GM12878 (cell line): ENCODE measurements around the gene FAM20B. TPM values are rescaled to one million over a fixed set of nuclear protein-coding genes. Genes with fewer than 3 reads are reported as not detected.

ENCODE experiments used
- ATAC-seq: fragments of 200-7000 bp; cut with Tn5 transposase; 3 replicates; pipeline ENCODE4 v1.9.1; 2020; ENCODE audit warnings: mild to moderate bottlenecking, moderate library complexity
- BruUV-seq: library from RNA; stranded (reverse); fragments of 400-500 nt; replicated peaks from 2 replicates; lab custom pipeline; 2021; lab: Mats Ljungman, UMichigan
- CTCF ChIA-PET: fragments of 300-600 bp; sonication (Branson Sonifier 250); formaldehyde crosslinking; extraction: SDS; loops from one replicate; lab custom pipeline; 2021; ENCODE audit warnings: inconsistent platforms; lab: Yijun Ruan, JAX
- POLR2A ChIA-PET: fragments of 350-600 bp; formaldehyde crosslinking; extraction: SDS; loops from one replicate; lab custom pipeline; 2021; ENCODE audit warnings: inconsistent platforms; lab: Charles Lee
- RAD21 ChIA-PET: fragments of 300-600 bp; sonication (Branson Sonifier 250); formaldehyde crosslinking; loops from one replicate; lab custom pipeline; 2023; ENCODE audit warnings: antibody characterized with exemption; ENCODE audit not compliant: unreplicated experiment; lab: Charles Lee
- SMC1A ChIA-PET: fragments of 300-600 bp; sonication (Branson Sonifier 250); formaldehyde crosslinking; loops from one replicate; lab custom pipeline; 2023; ENCODE audit not compliant: unreplicated experiment, uncharacterized antibody; lab: Charles Lee
- DNase-seq: peaks from one replicate; pipeline ENCODE4 v3.0.0-alpha.2; 2011; ENCODE audit warnings: low read depth, low spot score
- FAIRE-seq: peaks from 3 replicates; lab custom pipeline; 2011; peaks lifted over from hg19 to GRCh38; lab: Jason Lieb, UNC
- H2AFZ ChIP-seq: 2 replicates; pipeline ENCODE4 v1.6.0; 2011; ENCODE audit warnings: low read depth, low read length, control low read depth; ENCODE audit not compliant: control insufficient read depth
- H3K27ac ChIP-seq: 2 replicates; pipeline ENCODE4 v1.5.1; 2011; ENCODE audit warnings: control low read depth; ENCODE audit not compliant: control insufficient read depth, insufficient read depth
- H3K27me3 ChIP-seq, 2 experiments: replicated peaks in 1 of 2; 2 replicates each; pipeline versions ENCODE4 v1.6.0 to v1.6.1; 2011; ENCODE audit warnings: low read length in 1 of 2; ENCODE audit not compliant: control insufficient read depth in 2 of 2, insufficient read depth in 2 of 2
- H3K36me3 ChIP-seq, 2 experiments: 2 replicates each; pipeline ENCODE4 v1.5.1; 2011; ENCODE audit warnings: low read length in 1 of 2; ENCODE audit not compliant: control insufficient read depth in 2 of 2, insufficient read depth in 2 of 2
- H3K4me1 ChIP-seq: 2 replicates; pipeline ENCODE4 v1.6.1; 2011; ENCODE audit warnings: mild to moderate bottlenecking, low read length, moderate library complexity, mixed read lengths; ENCODE audit not compliant: control insufficient read depth, insufficient read depth
- H3K4me2 ChIP-seq: 2 replicates; pipeline ENCODE4 v1.6.0; 2011; ENCODE audit warnings: control low read depth; ENCODE audit not compliant: control insufficient read depth, insufficient read depth
- H3K4me3 ChIP-seq: fragments of 200-600 bp; sonication (generic); 2 replicates; pipeline ENCODE4 v1.5.1; 2016
- H3K79me2 ChIP-seq: 2 replicates; pipeline ENCODE4 v1.6.0; 2011; ENCODE audit warnings: low read length; ENCODE audit not compliant: control insufficient read depth, insufficient read depth
- H3K9ac ChIP-seq: 2 replicates; pipeline ENCODE4 v1.8.0; 2011; ENCODE audit warnings: low read length, control low read depth, mixed read lengths; ENCODE audit not compliant: control insufficient read depth, insufficient read depth
- H3K9me3 ChIP-seq: replicated peaks from 3 replicates; pipeline ENCODE4 v1.5.1; 2011; ENCODE audit warnings: mild to moderate bottlenecking, low read length; ENCODE audit not compliant: control insufficient read depth, insufficient read depth
- H4K20me1 ChIP-seq: 2 replicates; pipeline ENCODE4 v1.6.0; 2011; ENCODE audit not compliant: control insufficient read depth, insufficient read depth
- BCL11A ChIP-seq: IDR thresholded peaks from 2 replicates; pipeline ENCODE4 v1.6.1; 2011; ENCODE audit warnings: low read depth, low read length
- CEBPB ChIP-seq, 2 experiments: fragments of 150-350 bp in 1 of 2; IDR thresholded peaks; 2 replicates each; pipeline ENCODE4 v1.6.1; 2012 to 2014; ENCODE audit warnings: low read depth in 2 of 2, low read length in 2 of 2, borderline replicate concordance in 1 of 2, inconsistent platforms in 1 of 2
- CHD4 ChIP-seq: fragments of 200-600 bp; sonication (generic); IDR thresholded peaks from 2 replicates; pipeline ENCODE4 v1.6.1; 2016; ENCODE audit warnings: mild to moderate bottlenecking
- EP300 ChIP-seq, 2 experiments: fragments of 150-350 bp in 1 of 2; IDR thresholded peaks; 2 replicates each; pipeline ENCODE4 v1.6.1; 2011 to 2012; ENCODE audit warnings: low read depth in 2 of 2, low read length in 2 of 2, borderline replicate concordance in 1 of 2, improper control_type of control experiment in 1 of 2, inconsistent platforms in 1 of 2; ENCODE audit not compliant: control insufficient read depth in 1 of 2
- IKZF1 ChIP-seq: fragments of 450-650 bp; conservative IDR thresholded peaks from 2 replicates; pipeline ENCODE4 v1.6.1; 2017; ENCODE audit warnings: antibody characterized with exemption, mild to moderate bottlenecking
- IRF4 ChIP-seq: IDR thresholded peaks from 2 replicates; pipeline ENCODE4 v1.6.1; 2011; ENCODE audit warnings: low read depth, low read length
- KDM1A ChIP-seq: fragments of 200-600 bp; sonication (generic); IDR thresholded peaks from 2 replicates; pipeline ENCODE4 v1.6.1; 2016; ENCODE audit warnings: borderline replicate concordance
- LARP7 ChIP-seq: fragments of 450-650 bp; IDR thresholded peaks from 2 replicates; pipeline ENCODE4 v1.6.1; 2017; ENCODE audit warnings: mild to moderate bottlenecking
- MTA2 ChIP-seq: fragments of 450-650 bp; IDR thresholded peaks from 2 replicates; pipeline ENCODE4 v1.6.1; 2016; ENCODE audit warnings: low read depth, mild to moderate bottlenecking, moderate library complexity
- MXI1 ChIP-seq: fragments of 150-350 bp; IDR thresholded peaks from 2 replicates; pipeline ENCODE4 v1.6.1; 2011; ENCODE audit warnings: low read depth, mild to moderate bottlenecking, inconsistent platforms, low read length, improper control_type of control experiment
- MYC ChIP-seq: IDR thresholded peaks from 2 replicates; pipeline ENCODE4 v1.6.1; 2011; ENCODE audit warnings: mild to moderate bottlenecking, low read length, moderate library complexity, inconsistent platforms; ENCODE audit not compliant: insufficient read depth, insufficient replicate concordance, insufficient read length, severe bottlenecking
- NKRF ChIP-seq: fragments of 450-650 bp; conservative IDR thresholded peaks from 2 replicates; pipeline ENCODE4 v1.6.1; 2017; ENCODE audit warnings: mild to moderate bottlenecking, moderate library complexity
- NR2F1 ChIP-seq: fragments of 450-650 bp; conservative IDR thresholded peaks from 2 replicates; pipeline ENCODE4 v1.6.1; 2017; ENCODE audit warnings: mild to moderate bottlenecking
- POU2F2 ChIP-seq: IDR thresholded peaks from 3 replicates; pipeline ENCODE4 v1.6.1; 2011; ENCODE audit warnings: low read depth, mild to moderate bottlenecking, low read length, borderline replicate concordance
- SREBF2 ChIP-seq: IDR thresholded peaks from 2 replicates; pipeline ENCODE4 v1.6.1; 2012; ENCODE audit warnings: mild to moderate bottlenecking, low read length
- TCF12 ChIP-seq: IDR thresholded peaks from 2 replicates; pipeline ENCODE4 v1.6.1; 2011; ENCODE audit warnings: low read depth, mild to moderate bottlenecking, low read length
- USF1 ChIP-seq: IDR thresholded peaks from 2 replicates; pipeline ENCODE4 v1.6.1; 2011; ENCODE audit warnings: borderline replicate concordance, low read depth, mild to moderate bottlenecking, moderate library complexity, mixed read lengths, low read length; ENCODE audit not compliant: insufficient read depth; ENCODE audit errors: extremely low read length
- ZNF217 ChIP-seq: fragments of 450-650 bp; IDR thresholded peaks from 2 replicates; pipeline ENCODE4 v1.6.1; 2017; ENCODE audit warnings: antibody characterized with exemption, mild to moderate bottlenecking
- WGBS: methylation state at CpG from one replicate; pipeline ENCODE4 v1.1.6; 2016; ENCODE audit warnings: low lambda C conversion rate; ENCODE audit not compliant: insufficient replicate concordance, insufficient coverage; ENCODE audit errors: missing lambda C conversion rate; 5-methylcytosine and 5-hydroxymethylcytosine counted together
- in situ Hi-C: fragments of 300-500 bp; cut with MboI; formaldehyde crosslinking; loops from 9 replicates; pipeline ENCODE4 v1.14.3; 2018; ENCODE audit warnings: mixed read lengths
- intact Hi-C: fragments of 100-400 bp; cut with micrococcal nuclease; formaldehyde crosslinking; loops from one replicate; pipeline ENCODE4 v1.14.2; 2022; ENCODE audit not compliant: unreplicated experiment
- polyA plus RNA-seq, 11 experiments: library from polyadenylated mRNA; depleted of rRNA in 4 of 11; unstranded in 6 of 11; stranded (reverse) in 5 of 11; fragments of >200 nt; fragmentation: Nextera tagmentation in 4 of 11; fragmentation: Illumina TruSeq in 1 of 11; extraction: Ambion mirVana in 4 of 11; extraction: Trizol in 1 of 11; gene quantifications; 1 replicate in 1 of 11; 2 replicates in 10 of 11; pipeline versions ENCODE4 v1.2.1 to v1.2.3, GENCODE V29; 2011 to 2016; ENCODE audit warnings: inconsistent platforms in 2 of 11, missing spikeins in 2 of 11, low read depth in 1 of 11
- total RNA-seq, 4 experiments: library from RNA; depleted of rRNA in 3 of 4; stranded (reverse); fragments of >200 nt in 3 of 4; fragmentation: Illumina TruSeq in 1 of 4; extraction: Trizol in 1 of 4; gene quantifications; 2 replicates each; pipeline versions ENCODE4 v1.2.1 to v1.2.3, GENCODE V29; 2013 to 2021
- TF ChIP-seq, protein P1 (sequence below): fragments of 450-650 bp; IDR thresholded peaks from 2 replicates; pipeline ENCODE4 v1.6.1; 2017; ENCODE audit warnings: mild to moderate bottlenecking, low read depth, inconsistent platforms; ENCODE audit not compliant: poor library complexity, severe bottlenecking

Gene FAM20B
- total and polyA plus RNA-seq, 10 of the 15 experiments (the other 5 are each of a cell fraction or from before 2014, with no cell fraction given), result 2.4 to 25.6 (median 12.8) TPM

GRCh38 chr1:179083533-179083932 lies 57.8 kb downstream of the FAM20B start:
- Histone ChIP-seq H3K79me2 (peaks cover 46% of the 10 kb centered on the region), H3K27me3 (no peaks in the 10 kb centered on the region), H4K20me1 (no peaks in the 10 kb centered on the region), H3K36me3 (peaks cover 2 to 11% of the 10 kb centered on the region in 2 experiments; a peak in 3 of 4 replicates), H3K4me3 (peak overlapping the region; percentile 95), H2AFZ (no peak overlapping the region), H3K9me3 (no peaks in the 10 kb centered on the region), H3K27ac (peak overlapping the region; percentile 96), H3K9ac (peak overlapping the region; percentile 3; the same call in 1 of the 2 replicates), H3K4me2 (peak overlapping the region; percentile 65), H3K4me1 (peaks cover 30% of the 10 kb centered on the region)
- ChIA-PET CTCF (interaction anchor here (0.6 to 5.4 kb wide), 9 partner anchors 10 to 731 kb away, joined by 3 to 49 read pairs (median 5); partner anchors contain the start of genes AXDND1 and SOAT1), POLR2A (interaction anchor here (1.1 to 1.4 kb wide), 2 partner anchors 210 to 214 kb away, joined by 3 to 4 read pairs; no protein-coding TSS in a partner anchor), RAD21 (interaction anchor here (0.6 to 8.3 kb wide), 7 partner anchors 22 to 286 kb away, joined by 3 to 61 read pairs (median 4); partner anchors contain the start of gene AXDND1), SMC1A (interaction anchor here (0.7 to 5.9 kb wide), 8 partner anchors 37 to 287 kb away, joined by 3 to 35 read pairs (median 4); partner anchors contain the start of gene AXDND1)
- in situ Hi-C loops, result loop anchor here (5.0 to 25.0 kb wide), 2 partner anchors 284 to 729 kb away; partner anchors contain the start of gene AXDND1
- DNase-seq (peak; percentile 58), ATAC-seq (peak; percentile 38), FAIRE-seq (peak; percentile 81)
- BruUV-seq, result no TSS peak
- intact Hi-C loops, result loop anchor here (5.0 kb wide), 1 partner anchor 56 kb away; the partner anchor contains the start of gene FAM20B
- WGBS, result 0% methylated on average over 8 of the region's 8 CpGs
- TF ChIP-seq IRF4 (0 out of 2 replicates have a peak, but pooled peaks have one; percentile 28), TCF12 (no peak), NR2F1 (peak; percentile 66; the same call in 1 of the 2 replicates), CHD4 (no peak), BCL11A (0 out of 2 replicates have a peak, but pooled peaks have one; percentile 10), MTA2 (peak; percentile 34; the same call in 1 of the 2 replicates), MYC (no peak), ZNF217 (peak; percentile 89), USF1 (no peak), CEBPB (IDR thresholded peaks at IDR 0.05; ENCODE audit: borderline replicate concordance in 1 of 2, low read depth in 2 of 2, low read length in 2 of 2) (no peak), NKRF (0 out of 2 replicates have a peak, but pooled peaks have one; percentile 27), SREBF2 (no peak), EP300 (IDR thresholded peaks at IDR 0.05; ENCODE audit: borderline replicate concordance in 1 of 2, control insufficient read depth in 1 of 2, low read depth in 2 of 2, low read length in 2 of 2) (0 out of 4 replicates have a peak, but pooled peaks of 1 of the 2 experiments have one; percentile 15), IKZF1 (peak; percentile 56), LARP7 (no peak), KDM1A (no peak), MXI1 (peak; percentile 27; the same call in 1 of the 2 replicates), POU2F2 (peak; percentile 97; the same call in 2 of the 3 replicates)
- TF ChIP-seq, protein P1, sequence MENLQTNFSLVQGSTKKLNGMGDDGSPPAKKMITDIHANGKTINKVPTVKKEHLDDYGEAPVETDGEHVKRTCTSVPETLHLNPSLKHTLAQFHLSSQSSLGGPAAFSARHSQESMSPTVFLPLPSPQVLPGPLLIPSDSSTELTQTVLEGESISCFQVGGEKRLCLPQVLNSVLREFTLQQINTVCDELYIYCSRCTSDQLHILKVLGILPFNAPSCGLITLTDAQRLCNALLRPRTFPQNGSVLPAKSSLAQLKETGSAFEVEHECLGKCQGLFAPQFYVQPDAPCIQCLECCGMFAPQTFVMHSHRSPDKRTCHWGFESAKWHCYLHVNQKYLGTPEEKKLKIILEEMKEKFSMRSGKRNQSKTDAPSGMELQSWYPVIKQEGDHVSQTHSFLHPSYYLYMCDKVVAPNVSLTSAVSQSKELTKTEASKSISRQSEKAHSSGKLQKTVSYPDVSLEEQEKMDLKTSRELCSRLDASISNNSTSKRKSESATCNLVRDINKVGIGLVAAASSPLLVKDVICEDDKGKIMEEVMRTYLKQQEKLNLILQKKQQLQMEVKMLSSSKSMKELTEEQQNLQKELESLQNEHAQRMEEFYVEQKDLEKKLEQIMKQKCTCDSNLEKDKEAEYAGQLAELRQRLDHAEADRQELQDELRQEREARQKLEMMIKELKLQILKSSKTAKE, result peak; percentile 16
